ENCODE data around the gene HES1. TPM values are rescaled to one million over a fixed set of nuclear protein-coding genes. Genes with fewer than 3 reads are reported as not detected.

Gene HES1
- total and polyA plus RNA-seq, 9 of the 15 experiments (the other 6 are each of a cell fraction or from before 2014, with no cell fraction given), result 3.4 to 37.0 (median 19.3) TPM

GRCh38 chr3:194167480-194168282 is 31.7 kb downstream of the HES1 start (continued):
- TF ChIP-seq ATF3 (IDR thresholded peaks at IDR 0.05), result peak; percentile 87
- TF ChIP-seq ATF3 (CRISPR knock-in tag; conservative IDR thresholded peaks at IDR 0.05), result no peak
- TF ChIP-seq ZBTB17 (CRISPR knock-in tag; IDR thresholded peaks at IDR 0.05), result 0 out of 2 replicates have a peak, but pooled peaks have one; percentile 17

GRCh38 chr3:194168994-194169393 is 33.0 kb downstream of the HES1 start:
- Histone ChIP-seq H3K9ac (ENCODE audit: insufficient read depth in 1 of 2, low read depth in 2 of 2, low read length in 2 of 2) (no peak overlapping the region), H4K20me1 (replicated peaks; ENCODE audit: control insufficient read depth, insufficient read depth, low read length) (no peaks in the 10 kb centered on the region), H3K4me3 (no peak overlapping the region), H3K36me3 (ENCODE audit: control insufficient read depth, insufficient read depth, low read length) (no peaks in the 10 kb centered on the region), H3K9me3 (replicated peaks; ENCODE audit: control insufficient read depth, insufficient read depth, low read depth, low read length) (no peaks in the 10 kb centered on the region), H3K79me2 (ENCODE audit: control insufficient read depth, insufficient read depth, low read length) (no peaks in the 10 kb centered on the region), H3K27ac (ENCODE audit: extremely low read depth, low read depth, low read length) (no peak overlapping the region), H2AFZ (ENCODE audit: low read depth, low read length) (no peak overlapping the region), H3K27me3 (ENCODE audit: control insufficient read depth in 2 of 2, insufficient read depth in 2 of 2, low read length in 2 of 2) (no peaks in the 10 kb centered on the region), H3K4me1 (replicated peaks in 1 of 2; ENCODE audit: control insufficient read depth in 2 of 2, insufficient read depth in 2 of 2, low read length in 2 of 2) (peaks cover 0 to 18% of the 10 kb centered on the region in 2 experiments; a peak in 4 of 5 replicates), H3K4me2 (ENCODE audit: insufficient read depth, low read length) (no peak overlapping the region), H3K9me1 (ENCODE audit: control insufficient read depth, insufficient read depth, low read length) (no peaks in the 10 kb centered on the region)
- intact Hi-C loops (cut with micrococcal nuclease) (loop anchor here (2.0 to 5.0 kb wide), 2 partner anchors 88 to 148 kb away; no protein-coding TSS in a partner anchor), in situ Hi-C loops (cut with MboI) (loop anchor here (10.0 kb wide), 1 partner anchor 146 kb away; no protein-coding TSS in a partner anchor)
- POLR2A ChIA-PET, result interaction anchor here (1.4 kb wide), 1 partner anchor 30 kb away, joined by 4 read pairs; no protein-coding TSS in a partner anchor
- no peak for ATAC-seq
- BruUV-seq (replicated peaks), result no TSS peak
- DNase-seq (ENCODE audit: extremely low read depth in 1 of 4, low spot score in 3 of 4), result no peak
- CTCF ChIA-PET (ENCODE audit: low intra/inter-chr PET ratio), result no interaction called here
- peak; percentile 32 for FAIRE-seq
- WGBS (ENCODE audit: insufficient coverage, low coverage, missing lambda C conversion rate), result 83% methylated on average over 3 of the region's 3 CpGs
- no peak for TF ChIP-seq HSF4 (CRISPR knock-in tag; IDR thresholded peaks at IDR 0.05; ENCODE audit: borderline replicate concordance)
- TF ChIP-seq NUFIP1 (IDR thresholded peaks at IDR 0.05; ENCODE audit: partially characterized antibody), result no peak
- TF ChIP-seq SMARCC2 (IDR thresholded peaks at IDR 0.05; ENCODE audit: low read depth), result no peak
- no peak for TF ChIP-seq KLF10 (CRISPR knock-in tag; IDR thresholded peaks at IDR 0.05)
- TF ChIP-seq PBX2 (CRISPR knock-in tag; IDR thresholded peaks at IDR 0.05; ENCODE audit: low read depth), result no peak
- TF ChIP-seq PBX2 (tag; conservative IDR thresholded peaks at IDR 0.05; ENCODE audit: low read depth), result peak; percentile 20; the same call in 1 of the 2 replicates
- TF ChIP-seq ZNF384 (IDR thresholded peaks at IDR 0.05; ENCODE audit: low read depth, low read length), result no peak
- TF ChIP-seq, protein P1, sequence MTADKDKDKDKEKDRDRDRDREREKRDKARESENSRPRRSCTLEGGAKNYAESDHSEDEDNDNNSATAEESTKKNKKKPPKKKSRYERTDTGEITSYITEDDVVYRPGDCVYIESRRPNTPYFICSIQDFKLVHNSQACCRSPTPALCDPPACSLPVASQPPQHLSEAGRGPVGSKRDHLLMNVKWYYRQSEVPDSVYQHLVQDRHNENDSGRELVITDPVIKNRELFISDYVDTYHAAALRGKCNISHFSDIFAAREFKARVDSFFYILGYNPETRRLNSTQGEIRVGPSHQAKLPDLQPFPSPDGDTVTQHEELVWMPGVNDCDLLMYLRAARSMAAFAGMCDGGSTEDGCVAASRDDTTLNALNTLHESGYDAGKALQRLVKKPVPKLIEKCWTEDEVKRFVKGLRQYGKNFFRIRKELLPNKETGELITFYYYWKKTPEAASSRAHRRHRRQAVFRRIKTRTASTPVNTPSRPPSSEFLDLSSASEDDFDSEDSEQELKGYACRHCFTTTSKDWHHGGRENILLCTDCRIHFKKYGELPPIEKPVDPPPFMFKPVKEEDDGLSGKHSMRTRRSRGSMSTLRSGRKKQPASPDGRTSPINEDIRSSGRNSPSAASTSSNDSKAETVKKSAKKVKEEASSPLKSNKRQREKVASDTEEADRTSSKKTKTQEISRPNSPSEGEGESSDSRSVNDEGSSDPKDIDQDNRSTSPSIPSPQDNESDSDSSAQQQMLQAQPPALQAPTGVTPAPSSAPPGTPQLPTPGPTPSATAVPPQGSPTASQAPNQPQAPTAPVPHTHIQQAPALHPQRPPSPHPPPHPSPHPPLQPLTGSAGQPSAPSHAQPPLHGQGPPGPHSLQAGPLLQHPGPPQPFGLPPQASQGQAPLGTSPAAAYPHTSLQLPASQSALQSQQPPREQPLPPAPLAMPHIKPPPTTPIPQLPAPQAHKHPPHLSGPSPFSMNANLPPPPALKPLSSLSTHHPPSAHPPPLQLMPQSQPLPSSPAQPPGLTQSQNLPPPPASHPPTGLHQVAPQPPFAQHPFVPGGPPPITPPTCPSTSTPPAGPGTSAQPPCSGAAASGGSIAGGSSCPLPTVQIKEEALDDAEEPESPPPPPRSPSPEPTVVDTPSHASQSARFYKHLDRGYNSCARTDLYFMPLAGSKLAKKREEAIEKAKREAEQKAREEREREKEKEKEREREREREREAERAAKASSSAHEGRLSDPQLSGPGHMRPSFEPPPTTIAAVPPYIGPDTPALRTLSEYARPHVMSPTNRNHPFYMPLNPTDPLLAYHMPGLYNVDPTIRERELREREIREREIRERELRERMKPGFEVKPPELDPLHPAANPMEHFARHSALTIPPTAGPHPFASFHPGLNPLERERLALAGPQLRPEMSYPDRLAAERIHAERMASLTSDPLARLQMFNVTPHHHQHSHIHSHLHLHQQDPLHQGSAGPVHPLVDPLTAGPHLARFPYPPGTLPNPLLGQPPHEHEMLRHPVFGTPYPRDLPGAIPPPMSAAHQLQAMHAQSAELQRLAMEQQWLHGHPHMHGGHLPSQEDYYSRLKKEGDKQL (CRISPR knock-in tag; IDR thresholded peaks at IDR 0.05; ENCODE audit: borderline replicate concordance), result no peak
